Measurements from ENCODE around the gene WDR88. TPM values are rescaled to one million over a fixed set of nuclear protein-coding genes. Genes with fewer than 3 reads are reported as not detected.
"Not testable (repeated sequence)": the region's sequence is repeated elsewhere in the genome, so short reads cannot be mapped to it uniquely, and the experiment has no call there.

Gene WDR88
- total RNA-seq, 1 donor from 2014 or later: not detected

GRCh38 chr19:33163481-33163880, 31.6 kb downstream of the WDR88 start:
- Histone ChIP-seq H3K4me3 (no peak overlapping the region), H3K27me3 (ENCODE audit: low read depth) (no peaks in the 10 kb centered on the region), H3K36me3 (no peaks in the 10 kb centered on the region), H3K4me1 (no peaks in the 10 kb centered on the region), H3K9me3 (no peaks in the 10 kb centered on the region), H3K27ac (no peak overlapping the region)
- ATAC-seq (no peak), DNase-seq (no peak)
- no peak for TF ChIP-seq CTCF (IDR thresholded peaks at IDR 0.05)
- intact Hi-C loops (cut with DNase I): no loop called here

GRCh38 chr19:33166037-33166436, 34.1 kb downstream of the WDR88 start:
- intact Hi-C loops (cut with DNase I); H3K4me3 ChIP-seq; H3K36me3 ChIP-seq; H3K4me1 ChIP-seq; H3K27me3 ChIP-seq (ENCODE audit: low read depth); DNase-seq; ATAC-seq; H3K9me3 ChIP-seq; H3K27ac ChIP-seq: not testable (repeated sequence)

GRCh38 chr19:33167438-33167837, 35.5 kb downstream of the WDR88 start:
- H3K4me3 ChIP-seq: no peak overlapping the region
- ATAC-seq (no peak), DNase-seq (no peak)
- no peaks in the 10 kb centered on the region for H3K9me3 ChIP-seq
- H3K36me3 ChIP-seq: no peaks in the 10 kb centered on the region
- no peak overlapping the region for H3K27ac ChIP-seq
- no peak for TF ChIP-seq CTCF (IDR thresholded peaks at IDR 0.05)
- intact Hi-C loops (cut with DNase I): no loop called here
- no peaks in the 10 kb centered on the region for H3K4me1 ChIP-seq
- H3K27me3 ChIP-seq (ENCODE audit: low read depth): no peaks in the 10 kb centered on the region

- TF ChIP-seq CTCF (IDR thresholded peaks at IDR 0.05): no peak
- ATAC-seq: no peak
- intact Hi-C loops (cut with DNase I): no loop called here
Observed at GRCh38 chr19:33168528-33168927, 36.6 kb downstream of the WDR88 start.

GRCh38 chr19:33171222-33171795, 39.4 kb downstream of the WDR88 start:
- intact Hi-C loops (cut with DNase I): no loop called here

More at GRCh38 chr19:33168528-33168927, 36.6 kb downstream of the WDR88 start:
- Histone ChIP-seq H3K4me1 (no peaks in the 10 kb centered on the region), H3K27ac (no peak overlapping the region), H3K9me3 (no peaks in the 10 kb centered on the region), H3K4me3 (no peak overlapping the region), H3K27me3 (ENCODE audit: low read depth) (no peaks in the 10 kb centered on the region), H3K36me3 (no peaks in the 10 kb centered on the region)
- DNase-seq: no peak

More at GRCh38 chr19:33171222-33171795, 39.4 kb downstream of the WDR88 start:
- Histone ChIP-seq H3K9me3 (no peaks in the 10 kb centered on the region), H3K27ac (no peak overlapping the region), H3K27me3 (ENCODE audit: low read depth) (no peaks in the 10 kb centered on the region), H3K4me1 (peaks cover 8% of the 10 kb centered on the region), H3K36me3 (no peaks in the 10 kb centered on the region), H3K4me3 (no peak overlapping the region)
- DNase-seq (no peak), ATAC-seq (no peak)
- TF ChIP-seq CTCF (IDR thresholded peaks at IDR 0.05): no peak
